KBM-7 (cell line): ENCODE measurements around the gene STRN.
"Not testable (repeated sequence)": the region's sequence is repeated elsewhere in the genome, so short reads cannot be mapped to it uniquely, and the experiment has no call there.

Source experiments
- DNase-seq: peaks from one replicate; pipeline ENCODE4 v3.0.0-alpha.2; 2015
- in situ Hi-C: fragments of 300-500 bp; cut with MboI; formaldehyde crosslinking; loops from 2 replicates; pipeline ENCODE4 v1.14.3; 2020; ENCODE audit warnings: low sequenced_read_pairs, low pct_unique_long_range_greater_than_20kb, mixed read lengths

STRN gene

DNA sequence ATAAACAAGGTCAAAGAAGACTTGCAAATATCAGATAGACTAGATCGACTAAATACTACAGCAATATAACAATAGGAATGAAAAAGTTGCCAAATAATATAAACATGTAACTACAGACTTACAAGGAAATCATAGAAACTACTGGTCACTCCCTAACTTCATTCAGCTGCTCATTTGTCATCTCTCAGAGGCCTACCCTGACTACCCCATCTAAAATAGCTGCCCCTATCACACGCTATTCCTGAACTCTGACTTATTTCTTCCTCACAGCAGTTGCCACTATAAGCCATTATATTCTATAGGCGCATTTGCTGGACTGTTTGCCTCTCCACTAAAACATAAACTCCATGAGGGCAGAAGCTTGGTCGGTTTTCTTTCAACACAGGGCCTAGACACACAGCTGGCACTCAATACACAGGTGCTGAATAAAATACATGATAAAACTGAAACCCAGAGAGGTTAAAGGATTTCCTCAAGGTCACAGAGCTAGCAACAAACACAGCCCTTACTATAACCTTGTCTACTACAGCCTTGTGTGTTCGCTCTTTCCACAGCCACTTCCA is 1.8 kb downstream of the STRN start:
- in situ Hi-C loops, result no loop called here
- DNase-seq, result no peak

DNA sequence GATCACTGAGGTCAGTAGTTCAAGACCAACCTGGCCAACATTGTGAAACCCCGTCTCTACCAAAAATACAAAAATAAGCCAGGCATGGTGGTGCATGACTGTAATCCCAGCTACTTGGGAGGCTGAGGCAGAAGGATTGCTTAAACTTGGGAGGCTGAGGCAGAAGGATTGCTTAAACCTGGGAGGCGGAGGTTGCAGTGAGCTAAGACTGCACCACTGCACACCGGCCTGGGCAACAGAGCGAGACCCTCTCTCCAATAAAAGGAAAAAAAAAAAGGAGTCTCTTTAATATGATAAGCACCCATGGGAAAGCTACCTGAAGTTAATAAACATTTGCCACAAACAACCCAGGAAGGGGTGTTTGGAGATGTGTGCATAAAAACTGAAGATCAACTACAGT is 2.6 kb downstream of the STRN start:
- in situ Hi-C loops, result no loop called here
- no peak for DNase-seq

DNA sequence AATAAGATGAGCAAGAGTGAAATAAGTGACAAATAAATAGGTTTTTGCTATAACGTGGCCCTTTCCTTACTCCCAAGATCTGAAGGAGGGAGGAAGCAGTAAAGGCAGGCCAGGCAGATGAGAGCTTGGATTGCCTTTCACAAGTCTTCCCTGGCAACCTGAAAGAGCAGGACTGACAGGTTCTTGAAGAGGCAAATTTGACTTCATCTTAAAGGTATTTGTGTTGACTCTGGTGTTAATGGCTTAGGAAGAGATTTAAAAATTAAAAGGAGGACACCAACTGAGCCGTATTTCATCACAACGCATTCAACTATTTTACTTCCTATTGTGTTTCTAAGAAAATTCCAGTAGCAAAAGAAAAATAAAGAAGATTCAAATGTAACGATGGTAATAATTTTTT is 3.2 kb downstream of the STRN start:
- in situ Hi-C loops, result no loop called here
- no peak for DNase-seq

- in situ Hi-C loops, result no loop called here
- no peak for DNase-seq
Measured at GRCh38 chr2:36960773-36961172, 5.6 kb downstream of the STRN start.

GRCh38 chr2:36960005-36960675 is 6.2 kb downstream of the STRN start:
- in situ Hi-C loops, result no loop called here
- no peak for DNase-seq

- in situ Hi-C loops, result no loop called here
Measured at GRCh38 chr2:36954977-36955607, 11.2 kb downstream of the STRN start.

DNA sequence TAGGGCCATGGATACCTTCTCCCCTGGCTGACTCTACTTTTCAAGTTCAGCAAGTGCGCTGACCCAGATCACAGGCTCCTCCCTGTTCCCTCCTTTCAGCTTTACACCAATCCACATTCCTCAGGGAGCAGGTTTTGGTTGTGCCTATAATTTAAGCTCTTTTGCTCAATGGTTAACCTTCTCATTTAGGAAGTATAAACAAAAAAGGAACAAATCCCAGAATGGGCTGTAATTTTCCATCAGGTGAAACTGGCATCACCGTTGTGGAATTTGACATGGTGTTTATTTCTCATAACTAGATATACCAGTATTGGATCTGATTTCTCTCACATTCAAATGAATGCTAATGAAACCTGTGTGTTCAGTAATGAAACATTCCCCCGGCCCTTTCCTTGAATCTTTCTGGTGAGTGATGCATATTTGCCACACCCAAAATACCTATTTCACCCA is 13.6 kb downstream of the STRN start:
- in situ Hi-C loops, result no loop called here
- no peak for DNase-seq

More at GRCh38 chr2:36954977-36955607, 11.2 kb downstream of the STRN start:
- DNase-seq, result no peak

GRCh38 chr2:36951574-36951973 is 14.8 kb downstream of the STRN start:
- DNase-seq, result no peak
- in situ Hi-C loops, result no loop called here

DNA sequence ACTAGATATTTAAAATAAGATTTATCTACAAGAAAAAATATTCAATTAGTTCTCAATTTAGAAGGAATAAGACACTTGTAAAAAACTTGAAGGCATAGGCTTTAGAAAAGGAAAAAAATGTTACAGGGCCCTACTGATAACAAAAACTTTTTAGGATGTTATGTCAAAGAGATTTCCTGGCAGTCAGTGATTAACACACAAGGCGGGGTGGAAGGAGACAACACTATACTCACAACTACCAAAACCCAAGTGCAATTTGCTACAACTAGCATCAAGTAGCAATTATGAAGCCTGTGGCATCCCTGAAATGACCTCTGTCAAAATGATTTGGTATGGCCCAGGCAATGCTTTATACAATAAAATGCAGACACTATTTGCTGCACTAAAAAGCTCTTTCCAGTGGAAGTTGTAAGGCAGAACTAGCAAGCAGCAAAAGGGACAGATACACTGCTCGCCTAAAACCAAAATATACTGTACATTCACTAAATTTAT is 15.3 kb downstream of the STRN start:
- in situ Hi-C loops, result no loop called here
- DNase-seq, result no peak

DNA sequence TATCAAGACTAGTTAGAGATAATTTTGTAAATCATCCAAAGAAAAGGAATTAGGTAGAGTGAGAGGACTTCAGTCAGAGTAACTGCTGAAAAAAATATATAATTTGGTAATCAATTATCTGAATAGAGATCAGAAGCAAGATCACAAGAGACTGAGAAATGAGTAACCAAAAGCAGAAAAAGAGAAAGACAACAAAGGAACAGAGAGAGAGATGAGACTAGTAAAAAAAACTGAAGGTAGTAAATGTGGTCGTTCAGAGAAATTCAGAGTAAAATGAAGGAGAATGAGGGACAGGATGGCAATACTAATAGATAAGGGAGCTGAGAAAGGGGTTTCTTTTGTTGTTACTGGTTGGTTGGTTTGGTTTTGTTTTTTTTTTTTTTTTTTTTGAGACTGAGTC is 16.5 kb downstream of the STRN start:
- in situ Hi-C loops, result no loop called here
- DNase-seq, result no peak

- DNase-seq, in situ Hi-C loops: not testable (repeated sequence)
Measured at GRCh38 chr2:36945240-36945639, 21.1 kb downstream of the STRN start.

- DNase-seq, result no peak
- in situ Hi-C loops, result no loop called here
Measured at GRCh38 chr2:36941867-36942266, 24.5 kb downstream of the STRN start.

DNA sequence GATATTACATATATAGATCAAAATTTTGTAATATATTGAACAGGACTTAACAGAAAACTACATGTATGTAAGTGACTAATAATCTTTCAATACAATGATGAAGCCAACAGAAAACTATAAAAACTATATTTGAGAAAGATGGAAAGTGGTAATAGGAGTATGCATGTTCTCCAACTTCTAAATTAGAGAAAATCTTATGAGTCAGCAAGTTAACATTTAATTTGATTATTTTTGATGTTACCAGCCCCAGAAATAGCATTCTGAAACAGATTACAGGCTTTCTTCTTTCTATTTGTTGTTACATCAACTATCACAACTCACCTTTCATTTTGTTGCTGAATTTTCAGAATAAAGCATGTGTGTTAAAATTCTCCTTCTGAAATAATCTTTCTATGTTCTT is 29.8 kb downstream of the STRN start:
- in situ Hi-C loops, DNase-seq: not testable (repeated sequence)

GRCh38 chr2:36931688-36932087 is 34.6 kb downstream of the STRN start:
- in situ Hi-C loops, DNase-seq: not testable (repeated sequence)

GRCh38 chr2:36930787-36931410 is 35.4 kb downstream of the STRN start:
- in situ Hi-C loops, result not testable (repeated sequence)

DNA sequence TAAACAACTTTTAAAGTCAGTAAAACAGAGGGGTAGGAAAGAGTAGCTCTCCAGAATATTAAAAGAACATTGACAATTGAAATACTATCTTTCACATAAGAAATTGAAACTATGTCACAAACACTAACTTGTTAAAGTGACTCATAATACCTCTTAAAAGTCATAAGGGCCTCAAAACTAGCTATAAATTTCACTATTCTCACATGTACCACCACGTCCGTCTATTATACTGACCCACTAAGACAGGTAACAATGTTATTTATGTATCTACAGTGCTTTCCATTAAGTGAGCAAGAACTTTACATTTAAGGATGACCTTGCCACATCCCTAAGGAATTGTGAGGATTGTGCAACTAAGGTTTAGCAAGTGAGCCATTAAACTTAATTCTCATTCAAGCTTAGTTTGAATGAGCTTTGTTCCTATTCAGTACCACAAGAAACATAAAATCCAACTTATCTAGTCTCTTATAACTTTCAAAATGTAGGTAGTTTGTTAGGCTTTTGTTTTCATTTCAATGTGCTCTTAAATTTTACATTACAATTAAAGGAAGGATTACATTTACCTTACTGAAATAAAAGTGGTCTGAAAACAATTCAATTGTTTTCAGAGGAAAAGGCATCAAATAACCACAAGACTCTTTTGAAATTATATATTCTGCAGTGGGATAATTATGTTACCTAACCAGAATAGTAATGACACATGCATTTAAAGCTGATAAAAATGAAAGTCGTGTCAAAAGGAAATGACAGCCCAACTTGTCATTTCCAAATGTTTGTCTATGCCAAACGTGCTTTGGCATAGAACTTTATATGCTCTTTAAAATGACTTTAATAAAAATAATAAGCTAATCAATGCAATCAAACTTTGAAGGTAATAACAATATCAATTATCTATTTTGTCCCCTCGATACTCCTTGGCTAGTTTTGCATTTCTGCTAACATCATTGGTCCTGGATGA is 39.9 kb downstream of the STRN start:
- DNase-seq, in situ Hi-C loops: not testable (repeated sequence)

More at GRCh38 chr2:36930787-36931410, 35.4 kb downstream of the STRN start:
- DNase-seq, result not testable (repeated sequence)

DNA sequence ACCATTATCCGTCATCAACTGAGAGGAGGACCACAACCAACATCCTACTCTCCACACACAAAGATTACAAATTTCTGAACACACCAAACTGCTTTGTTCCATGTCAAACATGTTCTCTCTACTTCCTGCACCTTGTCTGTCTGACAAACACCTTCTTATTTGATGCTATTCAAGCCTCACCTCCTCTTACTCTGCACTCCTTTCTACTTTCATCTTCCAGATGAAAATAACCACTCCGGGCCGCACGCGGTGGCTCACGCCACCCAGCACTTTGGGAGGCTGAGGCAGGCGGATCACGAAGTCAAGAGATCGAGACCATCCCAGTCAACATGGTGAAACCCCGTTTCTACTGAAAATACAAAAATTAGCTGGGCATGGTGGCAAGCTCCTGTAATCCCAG is 43.7 kb downstream of the STRN start:
- in situ Hi-C loops, DNase-seq: not testable (repeated sequence)

DNA sequence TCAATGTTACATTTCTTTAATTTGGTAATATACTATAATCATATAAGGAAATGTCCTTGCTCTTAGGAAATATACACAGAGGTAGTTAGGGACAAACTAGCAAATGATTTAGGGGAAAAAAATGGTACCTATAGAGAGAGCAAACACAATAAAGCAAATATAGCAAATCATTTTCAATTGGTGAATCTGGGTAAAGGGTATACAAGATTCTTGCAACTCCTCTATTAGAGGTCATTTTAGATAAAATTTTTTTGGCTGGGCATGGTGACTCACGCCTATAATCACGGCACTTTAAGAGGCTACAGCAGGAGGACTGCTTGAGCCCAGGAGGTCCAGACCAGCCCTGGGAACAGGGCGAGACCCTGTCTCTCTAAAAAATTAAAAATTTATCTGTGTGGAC is 44.4 kb downstream of the STRN start:
- no peak for DNase-seq
- in situ Hi-C loops, result no loop called here
